Measurements from ENCODE around the gene GXYLT2. TPM values are rescaled to one million over a fixed set of nuclear protein-coding genes. Genes with fewer than 3 reads are reported as not detected.
A peak's percentile ranks its signal among the peaks of the same experiment; 100 is the strongest.

Gene GXYLT2, protein sequence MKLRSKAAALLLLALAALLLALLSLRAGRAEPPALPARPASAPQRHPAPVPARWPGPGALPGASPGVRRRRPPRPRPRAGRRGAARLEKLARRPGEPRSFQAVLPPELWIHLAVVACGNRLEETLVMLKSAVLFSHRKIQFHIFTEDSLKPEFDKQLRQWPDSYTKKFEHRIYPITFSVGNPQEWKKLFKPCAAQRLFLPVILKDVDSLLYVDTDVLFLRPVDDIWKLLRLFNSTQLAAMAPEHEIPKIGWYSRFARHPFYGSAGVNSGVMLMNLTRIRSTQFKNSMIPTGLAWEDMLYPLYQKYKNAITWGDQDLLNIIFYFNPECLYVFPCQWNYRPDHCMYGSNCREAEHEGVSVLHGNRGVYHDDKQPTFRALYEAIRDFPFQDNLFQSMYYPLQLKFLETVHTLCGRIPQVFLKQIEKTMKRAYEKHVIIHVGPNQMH
- total RNA-seq (10 to 100 TPM; 34.8 to 50.7 (median 38.4) TPM), polyA plus RNA-seq (12.5 TPM)
- long read RNA-seq, donor 1, transcript GXYLT2-201 (7 exons, 3,260 nt): major isoform, 17 of 38 reads
- long read RNA-seq, donor 1, partial matches to known transcripts: 5 of 38 reads
- long read RNA-seq, donor 1, other reads (novel, unspliced or antisense): 16 of 38 reads
- long read RNA-seq, donor 2, transcript GXYLT2-201 (7 exons, 3,260 nt): major isoform, 8 of 15 reads
- long read RNA-seq, donor 2, partial matches to known transcripts: 1 of 15 reads
- long read RNA-seq, donor 2, other reads (novel, unspliced or antisense): 6 of 15 reads
- long read RNA-seq, donor 3, transcript GXYLT2-201 (7 exons, 3,260 nt): major isoform, 8 of 27 reads
- long read RNA-seq, donor 3, partial matches to known transcripts: 5 of 27 reads
- long read RNA-seq, donor 3, other reads (novel, unspliced or antisense): 14 of 27 reads
- long read RNA-seq, donor 4, transcript GXYLT2-201 (7 exons, 3,260 nt): major isoform, 17 of 29 reads
- long read RNA-seq, donor 4, partial matches to known transcripts: 5 of 29 reads
- long read RNA-seq, donor 4, other reads (novel, unspliced or antisense): 7 of 29 reads

DNA sequence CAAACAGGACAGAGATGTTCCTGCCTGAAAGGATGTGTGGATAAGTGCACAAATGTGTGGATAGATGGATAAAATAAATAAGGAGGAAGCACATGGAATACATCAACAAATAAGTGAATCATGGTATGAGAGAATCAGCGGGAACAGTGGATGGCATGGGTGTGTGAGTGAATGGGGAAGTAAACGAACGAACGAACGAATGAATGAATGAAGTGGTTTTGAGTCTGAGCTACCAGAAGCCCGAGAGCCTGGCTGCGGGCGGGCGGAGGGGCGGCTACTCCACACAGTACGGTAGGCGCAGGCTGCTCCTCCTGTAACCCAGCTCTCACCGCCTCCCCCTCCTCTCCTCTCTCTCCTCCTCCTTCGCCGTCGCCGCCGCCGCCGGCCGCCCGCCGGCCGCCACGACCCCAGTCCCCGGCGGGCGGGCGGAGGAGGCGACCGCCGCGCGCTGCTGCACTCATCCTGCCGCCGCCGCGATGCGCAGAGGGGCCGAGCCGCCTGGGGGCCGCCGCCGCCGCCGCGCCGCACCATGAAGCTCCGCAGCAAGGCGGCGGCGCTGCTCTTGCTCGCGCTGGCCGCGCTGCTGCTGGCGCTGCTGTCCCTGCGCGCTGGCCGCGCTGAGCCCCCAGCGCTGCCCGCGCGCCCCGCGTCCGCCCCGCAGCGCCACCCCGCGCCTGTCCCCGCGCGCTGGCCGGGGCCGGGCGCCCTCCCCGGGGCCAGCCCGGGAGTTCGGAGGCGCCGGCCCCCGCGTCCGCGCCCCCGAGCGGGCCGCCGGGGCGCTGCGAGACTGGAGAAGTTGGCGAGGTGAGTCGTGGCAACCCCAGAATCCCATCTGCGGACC lies at the start of gene GXYLT2:
Gene GXYLT2, plus strand, starts transcription at position 342 of the 841 bp plus-strand sequence. Its CDS starts 188 bp downstream, at position 530.
- H3K27me3 ChIP-seq (ENCODE audit: control insufficient read depth, insufficient read depth): no peaks in the 10 kb centered on the region
- no peaks in the 10 kb centered on the region for H3K9me3 ChIP-seq (ENCODE audit: control insufficient read depth, low read length)
- DNase-seq (peak; percentile 76 to 88 (median 86)), ATAC-seq (peak; percentile 84 to 88)
- H3K4me1 ChIP-seq (ENCODE audit: control insufficient read depth, insufficient read depth, low read length): peaks cover 8% of the 10 kb centered on the region
- WGBS: under 1% methylated on average over 96 of the region's 96 CpGs
- peak within 1 kb of the TSS; percentile 79 for H3K27ac ChIP-seq (ENCODE audit: low read length)
- H3K4me3 ChIP-seq (ENCODE audit: low read length): peak within 1 kb of the TSS; percentile 95
- intact Hi-C loops (cut with DNase I): loop anchor here in 1 of 4 donors (5.0 kb wide), 1 partner anchor 49 kb away; no protein-coding TSS in a partner anchor

DNA sequence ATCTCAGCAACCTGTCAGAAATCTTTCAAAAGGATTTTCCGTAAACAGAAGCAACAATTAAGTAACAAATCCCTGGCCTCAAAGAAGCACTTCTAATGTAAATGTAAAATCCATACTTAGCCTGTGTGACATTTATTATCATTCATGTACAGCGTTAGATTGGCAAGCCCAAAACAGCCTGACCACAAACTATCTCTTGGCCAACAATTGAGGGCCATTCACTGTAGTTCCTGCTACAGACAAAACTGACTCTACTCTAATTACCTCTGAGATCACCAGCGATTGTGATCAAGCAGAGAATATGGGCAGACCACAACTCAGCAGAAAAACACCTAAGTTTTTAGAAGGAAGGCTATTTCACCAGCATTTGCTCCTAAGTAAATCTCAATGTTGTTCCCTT lies 48.8 kb upstream of the GXYLT2 start:
- WGBS: 85% methylated on average over 3 of the region's 3 CpGs
- intact Hi-C loops (cut with DNase I): no loop called here
- no peak for ATAC-seq

DNA sequence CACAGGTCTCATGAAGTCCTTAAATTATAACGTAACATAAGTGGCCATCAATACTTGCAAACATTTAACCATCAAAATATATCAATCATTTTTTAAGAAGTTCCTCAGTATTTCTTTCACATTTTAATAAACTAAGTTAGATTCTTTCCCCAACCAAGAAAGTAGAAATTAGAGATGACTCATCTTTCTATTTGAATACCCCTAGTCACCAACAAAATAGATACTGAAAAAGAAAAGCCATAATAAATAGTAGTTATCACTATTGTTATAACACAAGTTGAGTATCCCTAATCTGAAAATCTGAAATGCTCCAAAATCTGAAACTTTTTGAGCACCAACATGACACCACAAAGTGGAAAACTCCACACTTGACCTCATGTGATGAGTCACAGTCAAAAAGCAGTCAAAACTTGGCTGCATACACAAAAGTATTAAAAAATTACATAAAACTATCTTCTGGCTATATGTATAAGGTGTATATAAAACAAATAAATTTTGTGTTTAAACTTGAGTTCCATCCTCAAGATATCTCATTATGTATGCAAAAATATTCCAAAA lies 43.3 kb upstream of the GXYLT2 start:
- Histone ChIP-seq H3K27ac (ENCODE audit: low read length) (no peak overlapping the region), H3K4me3 (ENCODE audit: low read length) (no peak overlapping the region), H3K4me1 (ENCODE audit: control insufficient read depth, insufficient read depth, low read length) (no peaks in the 10 kb centered on the region), H3K27me3 (ENCODE audit: control insufficient read depth, insufficient read depth) (no peaks in the 10 kb centered on the region), H3K9me3 (ENCODE audit: control insufficient read depth, low read length) (no peaks in the 10 kb centered on the region)
- ATAC-seq (no peak), DNase-seq (no peak)
- WGBS: 98% methylated on average over 1 of the region's 1 CpG
- intact Hi-C loops (cut with DNase I): loop anchor here in 2 of 4 donors (10.0 kb wide), 2 partner anchors 230 to 240 kb away; no protein-coding TSS in a partner anchor

More for the DNA sequence above, 48.8 kb upstream of the GXYLT2 start:
- DNase-seq: no peak
- Histone ChIP-seq H3K4me3 (ENCODE audit: low read length) (no peak overlapping the region), H3K27ac (ENCODE audit: low read length) (no peak overlapping the region), H3K9me3 (ENCODE audit: control insufficient read depth, low read length) (no peaks in the 10 kb centered on the region), H3K4me1 (ENCODE audit: control insufficient read depth, insufficient read depth, low read length) (peaks cover 2% of the 10 kb centered on the region), H3K27me3 (ENCODE audit: control insufficient read depth, insufficient read depth) (no peaks in the 10 kb centered on the region)

DNA sequence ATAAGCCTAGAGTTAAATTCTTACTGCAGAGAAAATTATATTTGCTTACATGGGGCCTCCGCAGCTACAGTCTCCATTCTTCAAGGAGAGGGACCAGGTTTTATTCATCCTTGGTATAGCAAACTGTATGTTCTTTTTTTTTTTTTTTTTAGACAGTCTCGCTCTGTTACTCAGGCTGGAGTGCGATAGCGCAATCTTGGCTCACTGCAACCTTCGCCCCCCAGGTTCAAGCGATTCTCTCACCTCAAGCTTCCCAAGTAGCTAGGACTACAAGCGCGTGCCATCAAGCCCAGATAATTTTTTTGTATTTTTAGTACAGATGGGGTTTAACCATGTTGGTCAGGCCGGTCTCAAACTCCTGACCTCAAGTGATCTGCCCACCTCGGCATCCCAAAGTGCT lies 41.7 kb upstream of the GXYLT2 start:
- 93% methylated on average over 10 of the region's 10 CpGs for WGBS
- H3K27me3 ChIP-seq (ENCODE audit: control insufficient read depth, insufficient read depth): no peaks in the 10 kb centered on the region
- DNase-seq (no peak), ATAC-seq (no peak)
- H3K27ac ChIP-seq (ENCODE audit: low read length): no peak overlapping the region
- H3K9me3 ChIP-seq (ENCODE audit: control insufficient read depth, low read length): no peaks in the 10 kb centered on the region
- intact Hi-C loops (cut with DNase I): loop anchor here in 2 of 4 donors (10.0 kb wide), 2 partner anchors 229 to 239 kb away; no protein-coding TSS in a partner anchor
- H3K4me3 ChIP-seq (ENCODE audit: low read length): no peak overlapping the region
- no peaks in the 10 kb centered on the region for H3K4me1 ChIP-seq (ENCODE audit: control insufficient read depth, insufficient read depth, low read length)

DNA sequence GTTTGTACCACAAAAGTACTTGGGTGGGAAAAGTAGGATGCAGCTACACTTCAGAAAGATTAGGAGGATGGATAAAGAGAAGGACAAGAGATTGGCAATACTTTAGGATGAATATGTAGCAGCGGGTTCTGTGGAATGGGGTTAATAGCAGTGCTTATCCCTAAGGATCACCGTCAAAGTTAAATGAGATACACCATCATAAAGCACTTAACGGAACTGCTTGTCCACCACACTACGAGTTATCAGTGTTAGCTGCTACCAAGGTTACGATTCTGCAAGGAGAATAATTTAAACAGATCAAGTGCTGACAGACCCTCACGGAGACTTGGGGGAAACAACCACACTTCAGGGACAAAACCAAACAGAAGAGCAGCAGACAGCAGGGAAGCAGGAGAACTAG lies 40.6 kb upstream of the GXYLT2 start:
- ATAC-seq (no peak), DNase-seq (no peak)
- peak overlapping the region; percentile 90 for H3K27ac ChIP-seq (ENCODE audit: low read length)
- 8% methylated on average over 6 of the region's 6 CpGs for WGBS
- H3K9me3 ChIP-seq (ENCODE audit: control insufficient read depth, low read length): no peaks in the 10 kb centered on the region
- H3K4me3 ChIP-seq (ENCODE audit: low read length): peak overlapping the region; percentile 96
- no peaks in the 10 kb centered on the region for H3K4me1 ChIP-seq (ENCODE audit: control insufficient read depth, insufficient read depth, low read length)
- intact Hi-C loops (cut with DNase I): loop anchor here in 2 of 4 donors (10.0 kb wide), 2 partner anchors 228 to 238 kb away; no protein-coding TSS in a partner anchor
- no peaks in the 10 kb centered on the region for H3K27me3 ChIP-seq (ENCODE audit: control insufficient read depth, insufficient read depth)

DNA sequence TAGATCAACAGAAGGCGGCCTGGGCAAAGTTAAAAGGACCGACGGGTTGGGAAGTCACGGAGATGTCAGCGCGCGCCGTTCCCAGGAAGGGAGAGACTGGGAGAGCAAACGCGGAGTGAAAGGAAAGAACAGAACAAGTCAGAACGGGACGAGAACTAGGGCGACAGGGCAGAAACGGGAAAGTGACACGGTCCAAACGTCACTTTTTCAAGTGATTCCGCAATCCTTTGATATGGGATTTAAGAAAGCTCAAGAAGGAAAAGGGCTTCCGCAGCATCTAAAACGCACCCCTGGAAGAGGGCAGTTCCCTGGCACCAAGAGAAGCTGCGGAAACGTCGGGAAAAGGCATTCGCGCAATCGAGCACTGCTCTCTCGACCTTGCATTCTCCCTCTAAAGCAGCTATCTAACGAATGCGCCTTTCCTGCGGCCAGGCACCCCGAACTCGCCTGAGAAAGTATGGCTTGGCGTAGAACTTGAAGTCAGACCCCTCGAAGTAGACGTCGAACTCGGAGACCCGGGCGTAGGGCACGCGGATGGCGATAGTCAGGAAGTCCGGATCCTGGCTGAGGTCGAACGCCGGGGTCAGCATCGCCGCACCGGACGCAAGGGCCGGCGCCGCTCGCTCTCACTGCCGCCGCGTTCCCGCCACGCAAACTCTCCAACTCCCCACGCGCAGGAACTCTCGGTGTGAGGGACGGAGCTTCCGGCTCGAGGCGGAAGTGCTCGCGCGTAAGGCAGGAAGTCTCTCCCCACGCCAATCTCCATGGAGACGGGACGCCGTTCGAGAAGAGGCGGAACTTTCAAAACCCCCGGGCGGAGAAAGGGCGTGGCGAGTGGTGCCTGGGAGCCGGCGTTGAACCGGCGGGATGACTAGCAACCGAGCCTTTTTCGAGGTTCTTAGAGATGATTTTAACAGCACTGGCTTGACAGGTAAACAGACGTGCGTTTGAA lies 39.8 kb upstream of the GXYLT2 start, which contains the start of gene SHQ1:
Gene SHQ1, minus strand, starts transcription at position 695 of the 952 bp plus-strand sequence. Its CDS starts 105 bp downstream, at position 590.
- peak; percentile 99 for ATAC-seq
- Histone ChIP-seq H3K4me1 (ENCODE audit: control insufficient read depth, insufficient read depth, low read length) (no peaks in the 10 kb centered on the region), H3K9me3 (ENCODE audit: control insufficient read depth, low read length) (no peaks in the 10 kb centered on the region), H3K27ac (ENCODE audit: low read length) (peak within 1 kb of the TSS; percentile 90), H3K27me3 (ENCODE audit: control insufficient read depth, insufficient read depth) (no peaks in the 10 kb centered on the region), H3K4me3 (ENCODE audit: low read length) (peak within 1 kb of the TSS; percentile 96)
- WGBS: under 1% methylated on average over 86 of the region's 86 CpGs
- DNase-seq: peak; percentile 97 to 99 (median 98)
- intact Hi-C loops (cut with DNase I): loop anchor here in 2 of 4 donors (10.0 kb wide), 2 partner anchors 227 to 237 kb away; no protein-coding TSS in a partner anchor

DNA sequence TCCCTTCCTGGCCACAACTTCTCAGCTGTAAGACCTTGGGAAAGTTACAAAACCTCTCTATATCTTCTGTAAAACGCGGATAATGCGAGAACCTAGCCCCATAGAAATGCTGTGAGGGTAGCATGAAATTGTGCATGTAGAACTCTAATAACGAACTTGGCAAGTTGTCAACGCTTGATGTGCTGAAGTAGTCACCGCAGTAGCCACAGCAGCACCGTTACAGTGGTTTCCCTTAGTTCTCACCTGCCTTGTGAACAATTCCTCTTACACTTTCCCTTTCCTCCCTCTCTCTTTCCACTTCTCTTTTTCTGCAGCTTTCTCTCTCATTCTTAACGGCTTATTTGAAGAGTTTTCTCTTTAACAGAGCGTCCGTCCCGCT lies 39.2 kb upstream of the GXYLT2 start:
- H3K27ac ChIP-seq (ENCODE audit: low read length): no peak overlapping the region
- 1% methylated on average over 11 of the region's 11 CpGs for WGBS
- ATAC-seq: peak; percentile 23 to 24

DNA sequence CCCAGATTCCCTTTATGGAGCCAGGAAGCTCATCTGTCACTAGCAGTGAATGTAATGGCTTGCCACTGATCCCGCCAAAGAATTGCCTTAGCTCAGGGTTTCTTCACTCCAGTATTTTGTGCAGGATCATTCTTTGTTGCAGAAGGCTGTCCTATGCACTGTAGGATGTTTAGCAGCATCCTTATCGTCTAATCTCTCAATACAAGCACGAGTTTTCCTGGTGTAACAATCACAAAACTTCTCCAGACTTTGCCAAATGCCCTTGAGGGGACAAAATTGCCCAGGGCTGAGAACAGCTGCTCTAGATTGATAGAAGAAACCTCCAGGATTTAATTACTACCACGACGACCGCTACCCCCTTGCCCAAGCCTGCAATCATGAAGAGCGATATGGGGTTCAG lies 32.8 kb upstream of the GXYLT2 start:
- Histone ChIP-seq H3K27ac (ENCODE audit: low read length) (no peak overlapping the region), H3K4me3 (ENCODE audit: low read length) (no peak overlapping the region), H3K4me1 (ENCODE audit: control insufficient read depth, insufficient read depth, low read length) (no peaks in the 10 kb centered on the region), H3K9me3 (ENCODE audit: control insufficient read depth, low read length) (no peaks in the 10 kb centered on the region), H3K27me3 (ENCODE audit: control insufficient read depth, insufficient read depth) (no peaks in the 10 kb centered on the region)
- ATAC-seq: no peak
- no peak for DNase-seq
- 69% methylated on average over 7 of the region's 7 CpGs for WGBS
- intact Hi-C loops (cut with DNase I): loop anchor here in 1 of 4 donors (10.0 kb wide), 1 partner anchor 220 kb away; no protein-coding TSS in a partner anchor

More for the DNA sequence above, 39.2 kb upstream of the GXYLT2 start:
- intact Hi-C loops (cut with DNase I): loop anchor here in 2 of 4 donors (10.0 kb wide), 2 partner anchors 226 to 236 kb away; no protein-coding TSS in a partner anchor
- H3K27me3 ChIP-seq (ENCODE audit: control insufficient read depth, insufficient read depth): no peaks in the 10 kb centered on the region
- no peak for DNase-seq
- H3K9me3 ChIP-seq (ENCODE audit: control insufficient read depth, low read length): no peaks in the 10 kb centered on the region
- H3K4me3 ChIP-seq (ENCODE audit: low read length): peak overlapping the region; percentile 96
- no peaks in the 10 kb centered on the region for H3K4me1 ChIP-seq (ENCODE audit: control insufficient read depth, insufficient read depth, low read length)

DNA sequence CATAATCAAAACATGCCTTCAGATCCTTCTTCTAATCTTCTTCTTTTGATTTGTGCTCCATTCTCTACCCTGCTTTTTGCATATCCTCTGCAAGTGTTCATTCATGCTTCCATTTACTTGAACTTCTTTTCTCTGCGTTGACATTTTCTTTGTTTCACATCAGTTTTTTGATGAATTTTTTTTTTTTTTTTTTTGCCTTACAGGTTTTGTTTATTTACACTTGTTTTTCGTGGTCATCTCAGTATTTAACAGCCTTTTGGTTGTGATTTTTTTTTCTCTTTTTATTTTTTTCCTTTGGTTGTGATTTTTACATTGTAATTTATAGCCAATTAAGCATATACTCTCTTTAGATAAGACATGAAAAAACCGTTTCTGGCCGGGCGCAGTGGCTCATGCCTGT lies 27.8 kb upstream of the GXYLT2 start:
- 83% methylated on average over 5 of the region's 5 CpGs for WGBS
- no peaks in the 10 kb centered on the region for H3K4me1 ChIP-seq (ENCODE audit: control insufficient read depth, insufficient read depth, low read length)
- H3K27ac ChIP-seq (ENCODE audit: low read length): no peak overlapping the region
- DNase-seq (no peak), ATAC-seq (no peak)
- H3K9me3 ChIP-seq (ENCODE audit: control insufficient read depth, low read length): no peaks in the 10 kb centered on the region
- no peak overlapping the region for H3K4me3 ChIP-seq (ENCODE audit: low read length)
- H3K27me3 ChIP-seq (ENCODE audit: control insufficient read depth, insufficient read depth): no peaks in the 10 kb centered on the region
- intact Hi-C loops (cut with DNase I): no loop called here
